GM12865 (cell line): ENCODE data around the gene PLBD2.

Source experiments
- DNase-seq: peaks from one replicate; pipeline ENCODE4 v3.0.0; 2010; ENCODE audit warnings: low read depth
- H3K4me3 ChIP-seq: 2 replicates; pipeline ENCODE4 v1.5.1; 2011; ENCODE audit warnings: mild to moderate bottlenecking, low read depth, low read length, control low read depth
- CTCF ChIP-seq: IDR thresholded peaks from 2 replicates; pipeline ENCODE4 v1.5.1; 2011; ENCODE audit warnings: low read length, control low read depth, low read depth, inconsistent platforms; ENCODE audit not compliant: insufficient read depth; ENCODE audit errors: missing control alignments

PLBD2 gene

DNA sequence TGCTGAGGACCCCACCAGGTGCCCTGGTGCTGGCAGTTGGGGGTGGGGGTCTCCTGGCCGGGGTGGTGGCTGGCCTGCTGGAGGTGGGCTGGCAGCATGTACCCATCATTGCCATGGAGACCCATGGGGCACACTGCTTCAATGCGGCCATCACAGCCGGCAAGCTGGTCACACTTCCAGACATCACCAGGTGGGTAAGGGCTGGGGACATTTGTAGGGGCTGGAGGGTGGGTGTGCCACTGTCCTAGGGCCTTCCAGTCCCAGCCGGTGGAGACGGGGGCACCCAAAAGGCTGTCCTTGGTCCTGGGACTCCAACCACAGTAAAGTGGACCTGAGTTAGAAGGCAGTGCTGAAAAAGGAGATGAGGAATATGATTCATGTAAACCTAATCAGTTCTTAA, 77.0 kb downstream of the PLBD2 start:
- TF ChIP-seq CTCF: no peak
- DNase-seq: no peak
- H3K4me3 ChIP-seq: no peak overlapping the region

GRCh38 chr12:113436586-113436985, 78.2 kb downstream of the PLBD2 start:
- DNase-seq: no peak
- no peak for TF ChIP-seq CTCF
- H3K4me3 ChIP-seq: no peak overlapping the region

- no peak for TF ChIP-seq CTCF
- no peak for DNase-seq
- no peak overlapping the region for H3K4me3 ChIP-seq
Observed at GRCh38 chr12:113436993-113437728, 78.8 kb downstream of the PLBD2 start.

- H3K4me3 ChIP-seq: no peak overlapping the region
- TF ChIP-seq CTCF: no peak
- DNase-seq: no peak
Observed at GRCh38 chr12:113437729-113438100, 79.3 kb downstream of the PLBD2 start.

GRCh38 chr12:113438523-113439300, 80.3 kb downstream of the PLBD2 start:
- no peak for TF ChIP-seq CTCF
- no peak overlapping the region for H3K4me3 ChIP-seq
- no peak for DNase-seq

DNA sequence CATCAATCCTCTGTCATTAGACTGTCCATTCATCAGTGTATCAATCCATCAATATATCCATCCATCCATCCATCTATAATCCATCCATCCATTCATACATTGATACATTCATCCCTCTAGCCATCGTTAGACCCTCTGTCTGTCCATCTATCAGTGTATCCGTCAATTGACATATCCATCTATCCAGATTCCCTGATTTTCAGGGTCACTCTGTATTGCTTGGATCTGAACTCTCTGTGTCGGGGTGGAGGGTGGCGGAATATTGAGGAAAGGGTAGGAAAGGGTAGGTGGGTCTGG, 80.9 kb downstream of the PLBD2 start:
- no peak for DNase-seq
- no peak overlapping the region for H3K4me3 ChIP-seq
- no peak for TF ChIP-seq CTCF
